GM12878 (cell line): Measurements from ENCODE around the gene CCDC57. TPM values are rescaled to one million over a fixed set of nuclear protein-coding genes. Genes with fewer than 3 reads are reported as not detected.
A peak's percentile ranks its signal among the peaks of the same experiment; 100 is the strongest.

Source experiments
- BCL11A ChIP-seq: IDR thresholded peaks from 2 replicates; pipeline ENCODE4 v1.6.1; 2011; ENCODE audit warnings: low read depth, low read length
- CBX5 ChIP-seq: sonication (generic); IDR thresholded peaks from 2 replicates; pipeline ENCODE4 v1.6.1; 2016; ENCODE audit warnings: low read depth, moderate library complexity, mild to moderate bottlenecking, inconsistent platforms
- CREB1 ChIP-seq: IDR thresholded peaks from 2 replicates; pipeline ENCODE4 v1.6.1; 2012; ENCODE audit warnings: low read depth, mild to moderate bottlenecking, inconsistent platforms
- ESRRA ChIP-seq: IDR thresholded peaks from 2 replicates; pipeline ENCODE4 v1.6.1; 2012; ENCODE audit warnings: mild to moderate bottlenecking, low read length, improper control_type of control experiment
- FOS ChIP-seq: IDR thresholded peaks from 3 replicates; pipeline ENCODE4 v1.6.1; 2011; ENCODE audit warnings: borderline replicate concordance; ENCODE audit not compliant: insufficient read length; ENCODE audit errors: extremely low read depth
- GATAD2B ChIP-seq: fragments of 450-650 bp; conservative IDR thresholded peaks from 2 replicates; pipeline ENCODE4 v1.6.1; 2017; ENCODE audit warnings: low read depth, mild to moderate bottlenecking, moderate library complexity
- KDM1A ChIP-seq: fragments of 200-600 bp; sonication (generic); IDR thresholded peaks from 2 replicates; pipeline ENCODE4 v1.6.1; 2016; ENCODE audit warnings: borderline replicate concordance
- KLF5 ChIP-seq: fragments of 450-650 bp; IDR thresholded peaks from 2 replicates; pipeline ENCODE4 v1.6.1; 2014; ENCODE audit warnings: mild to moderate bottlenecking; ENCODE audit not compliant: partially characterized antibody
- LARP7 ChIP-seq: fragments of 450-650 bp; IDR thresholded peaks from 2 replicates; pipeline ENCODE4 v1.6.1; 2017; ENCODE audit warnings: mild to moderate bottlenecking
- NKRF ChIP-seq: fragments of 450-650 bp; conservative IDR thresholded peaks from 2 replicates; pipeline ENCODE4 v1.6.1; 2017; ENCODE audit warnings: mild to moderate bottlenecking, moderate library complexity
- NR2C1 ChIP-seq: fragments of 450-650 bp; IDR thresholded peaks from 2 replicates; pipeline ENCODE4 v1.6.1; 2017; ENCODE audit warnings: antibody characterized with exemption, mild to moderate bottlenecking, moderate library complexity
- NR2C2 ChIP-seq: IDR thresholded peaks from 2 replicates; pipeline ENCODE4 v1.6.1; 2011; ENCODE audit warnings: borderline replicate concordance, low read depth; ENCODE audit not compliant: control insufficient read depth, insufficient read length
- RAD51 ChIP-seq: fragments of 450-650 bp; IDR thresholded peaks from 2 replicates; pipeline ENCODE4 v1.6.1; 2016; ENCODE audit warnings: moderate library complexity, mild to moderate bottlenecking, inconsistent platforms
- RELA ChIP-seq: fragments of 450-650 bp; IDR thresholded peaks from 2 replicates; pipeline ENCODE4 v1.8.0; 2014; ENCODE audit warnings: borderline replicate concordance; ENCODE audit not compliant: partially characterized antibody
- SIX5 ChIP-seq: IDR thresholded peaks from 2 replicates; pipeline ENCODE4 v1.6.1; 2011; ENCODE audit warnings: mild to moderate bottlenecking, low read depth, low read length, moderate library complexity; ENCODE audit not compliant: severe bottlenecking
- STAT3 ChIP-seq: IDR thresholded peaks from 2 replicates; pipeline ENCODE4 v1.6.1; 2011; ENCODE audit warnings: low read depth, low read length, improper control_type of control experiment
- TBL1XR1 ChIP-seq: IDR thresholded peaks from 2 replicates; pipeline ENCODE4 v1.6.1; 2012; ENCODE audit warnings: low read depth, low read length, improper control_type of control experiment
- ZBTB40 ChIP-seq: fragments of 450-650 bp; IDR thresholded peaks from 2 replicates; pipeline ENCODE4 v1.6.1; 2016; ENCODE audit warnings: mild to moderate bottlenecking, moderate library complexity, borderline replicate concordance
- ZSCAN29 ChIP-seq: fragments of 450-650 bp; IDR thresholded peaks from 2 replicates; pipeline ENCODE4 v1.6.1; 2017; ENCODE audit warnings: mild to moderate bottlenecking, moderate library complexity
- ZZZ3 ChIP-seq: IDR thresholded peaks from 2 replicates; pipeline ENCODE4 v1.6.1; 2011; ENCODE audit warnings: low read depth; ENCODE audit not compliant: control insufficient read depth, insufficient read length
- polyA plus RNA-seq, 11 experiments: library from polyadenylated mRNA; depleted of rRNA in 4 of 11; unstranded in 6 of 11; stranded (reverse) in 5 of 11; fragments of >200 nt; fragmentation: Nextera tagmentation in 4 of 11; fragmentation: Illumina TruSeq in 1 of 11; extraction: Ambion mirVana in 4 of 11; extraction: Trizol in 1 of 11; gene quantifications; 1 replicate in 1 of 11; 2 replicates in 10 of 11; pipeline versions ENCODE4 v1.2.1 to v1.2.3, GENCODE V29; 2011 to 2016; ENCODE audit warnings: inconsistent platforms in 2 of 11, missing spikeins in 2 of 11, low read depth in 1 of 11
- total RNA-seq, 4 experiments: library from RNA; depleted of rRNA in 3 of 4; stranded (reverse); fragments of >200 nt in 3 of 4; fragmentation: Illumina TruSeq in 1 of 4; extraction: Trizol in 1 of 4; gene quantifications; 2 replicates each; pipeline versions ENCODE4 v1.2.1 to v1.2.3, GENCODE V29; 2013 to 2021

CCDC57 gene
- total and polyA plus RNA-seq, 10 of the 15 experiments (the other 5 are each of a cell fraction or from before 2014, with no cell fraction given), result 5.4 to 123 (median 45.8) TPM

- TF ChIP-seq BCL11A (0 out of 2 replicates have a peak, but pooled peaks have one; percentile 14), SIX5 (peak; percentile 75), STAT3 (no peak), TBL1XR1 (peak; percentile 92), ZBTB40 (peak; percentile 95), NR2C2 (peak; percentile 83), CREB1 (peak; percentile 65), ESRRA (peak; percentile 89), CBX5 (no peak), NKRF (no peak; the same call in 1 of the 2 replicates), GATAD2B (peak; percentile 93), KDM1A (no peak), ZSCAN29 (peak; percentile 78; the same call in 1 of the 2 replicates), KLF5 (peak; percentile 25), RAD51 (no peak), RELA (peak; percentile 81), LARP7 (peak; percentile 96), ZZZ3 (peak; percentile 73), FOS (no peak), NR2C1 (peak; percentile 100)
Measured at GRCh38 chr17:82065638-82066303, 146.9 kb downstream of the CCDC57 start, which contains the start of gene DUS1L (continued).
